HepG2 (cell line): ENCODE measurements around the gene BBOX1.

ENCODE experiments used
- NBN ChIP-seq: fragments of 450-650 bp; conservative IDR thresholded peaks from 2 replicates; pipeline ENCODE4 v1.6.1; 2017
- TSC22D2 ChIP-seq: sonication (generic); formaldehyde crosslinking; IDR thresholded peaks from 2 replicates; pipeline ENCODE4 v1.5.1; 2020; ENCODE audit warnings: missing genetic modification reagents, mild to moderate bottlenecking, borderline replicate concordance
- TF ChIP-seq, protein P1 (sequence below): sonication (generic); formaldehyde crosslinking; IDR thresholded peaks from 2 replicates; pipeline ENCODE4 v1.4.0; 2020; ENCODE audit warnings: low read depth, mild to moderate bottlenecking, missing genetic modification reagents

DNA sequence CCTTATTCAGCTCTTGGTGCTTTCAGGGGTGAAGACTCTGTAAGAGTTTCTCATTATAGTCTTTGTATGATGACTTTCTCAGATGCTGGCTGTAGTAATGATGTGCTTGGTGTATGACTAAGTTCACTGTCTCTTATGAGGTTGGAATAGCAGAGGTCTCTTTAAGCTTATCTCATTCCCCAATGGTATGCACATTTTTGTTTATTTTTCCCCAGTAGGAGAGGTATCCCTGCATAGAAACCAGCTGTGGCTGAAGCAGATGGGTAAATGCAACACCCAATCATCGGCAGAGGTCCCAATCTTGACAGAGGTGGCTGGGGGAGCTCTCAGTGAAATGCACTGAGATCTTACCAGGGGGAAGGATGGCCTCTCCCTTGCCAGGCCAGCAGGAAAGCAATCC is 34.6 kb downstream of the BBOX1 start:
- no peak for TF ChIP-seq TSC22D2 (CRISPR knock-in tag)
- no peak for TF ChIP-seq NBN
- TF ChIP-seq, protein P1, sequence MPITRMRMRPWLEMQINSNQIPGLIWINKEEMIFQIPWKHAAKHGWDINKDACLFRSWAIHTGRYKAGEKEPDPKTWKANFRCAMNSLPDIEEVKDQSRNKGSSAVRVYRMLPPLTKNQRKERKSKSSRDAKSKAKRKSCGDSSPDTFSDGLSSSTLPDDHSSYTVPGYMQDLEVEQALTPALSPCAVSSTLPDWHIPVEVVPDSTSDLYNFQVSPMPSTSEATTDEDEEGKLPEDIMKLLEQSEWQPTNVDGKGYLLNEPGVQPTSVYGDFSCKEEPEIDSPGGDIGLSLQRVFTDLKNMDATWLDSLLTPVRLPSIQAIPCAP, result no peak
